GM18517 (cell line): ENCODE results near the gene SH3BP2.

ENCODE experiments used
- ATAC-seq: cut with Tn5 transposase; IDR thresholded peaks from one replicate; pipeline ENCODE4 v1.9.1; 2021; ENCODE audit warnings: mild to moderate bottlenecking, moderate library complexity; ENCODE audit not compliant: unreplicated experiment

Gene SH3BP2

GRCh38 chr4:2792711-2793585 is at the start of gene SH3BP2:
Gene SH3BP2, plus strand, starts transcription at chr4:2793085. Its CDS starts 27,533 bp downstream, at chr4:2820618.
- ATAC-seq, result no peak

GRCh38 chr4:2743518-2744445 is 49.1 kb upstream of the SH3BP2 start:
- ATAC-seq, result no peak

- no peak for ATAC-seq
Measured at GRCh38 chr4:2744576-2745270, 48.2 kb upstream of the SH3BP2 start.

- no peak for ATAC-seq
Measured at GRCh38 chr4:2745516-2745915, 47.4 kb upstream of the SH3BP2 start.

GRCh38 chr4:2745981-2746806 is 46.7 kb upstream of the SH3BP2 start:
- ATAC-seq, result peak; percentile 88

- no peak for ATAC-seq
Measured at GRCh38 chr4:2746891-2747695, 45.8 kb upstream of the SH3BP2 start.

- ATAC-seq, result no peak
Measured at GRCh38 chr4:2750719-2751605, 41.9 kb upstream of the SH3BP2 start.

GRCh38 chr4:2753436-2753835 is 39.4 kb upstream of the SH3BP2 start:
- no peak for ATAC-seq

- ATAC-seq, result no peak
Measured at GRCh38 chr4:2754848-2755819, 37.8 kb upstream of the SH3BP2 start.

- peak; percentile 60 for ATAC-seq
Measured at GRCh38 chr4:2755821-2756690, 36.8 kb upstream of the SH3BP2 start, which contains the start of gene TNIP2. Gene TNIP2, minus strand, starts transcription at chr4:2756336. Its CDS starts 47 bp downstream, at chr4:2756289.

- ATAC-seq, result peak; percentile 8
Measured at GRCh38 chr4:2756691-2757350, 36.1 kb upstream of the SH3BP2 start.

- ATAC-seq, result no peak
Measured at GRCh38 chr4:2757426-2757825, 35.5 kb upstream of the SH3BP2 start.

- no peak for ATAC-seq
Measured at GRCh38 chr4:2761035-2761923, 31.6 kb upstream of the SH3BP2 start.

- ATAC-seq, result no peak
Measured at GRCh38 chr4:2762048-2762447, 30.8 kb upstream of the SH3BP2 start.
